GM13977 (cell line): ENCODE results near the gene ANO4.

Experiments used
- DNase-seq: peaks from one replicate; pipeline ENCODE4 v3.0.0; 2012; ENCODE audit warnings: low spot score
- CTCF ChIP-seq: IDR thresholded peaks from 2 replicates; pipeline ENCODE4 v1.5.1; 2012; ENCODE audit warnings: mild to moderate bottlenecking, control low read depth; ENCODE audit not compliant: insufficient read depth; ENCODE audit errors: extremely low read depth, missing control alignments
- in situ Hi-C: fragments of 300-500 bp; cut with MboI; formaldehyde crosslinking; loops from one replicate; pipeline ENCODE4 v1.12.0; 2022; ENCODE audit warnings: low sequenced_read_pairs, low pct_unique_long_range_greater_than_20kb, mixed read lengths, inconsistent platforms; ENCODE audit not compliant: unreplicated experiment

ANO4 gene

GRCh38 chr12:100964028-100964427, 169.5 kb downstream of the ANO4 start:
- DNase-seq = no peak
- TF ChIP-seq CTCF = no peak
- in situ Hi-C loops = no loop called here

- no peak for TF ChIP-seq CTCF
- in situ Hi-C loops = no loop called here
- DNase-seq = no peak
Measured at GRCh38 chr12:100967189-100967588, 172.6 kb downstream of the ANO4 start.

GRCh38 chr12:100970894-100971293, 176.3 kb downstream of the ANO4 start:
- in situ Hi-C loops = no loop called here
- DNase-seq = no peak
- no peak for TF ChIP-seq CTCF

GRCh38 chr12:100972121-100972520, 177.5 kb downstream of the ANO4 start:
- DNase-seq = no peak
- no peak for TF ChIP-seq CTCF
- in situ Hi-C loops = no loop called here

GRCh38 chr12:100974341-100974740, 179.8 kb downstream of the ANO4 start:
- no peak for TF ChIP-seq CTCF
- no peak for DNase-seq
- in situ Hi-C loops = no loop called here

- no peak for TF ChIP-seq CTCF
- in situ Hi-C loops = no loop called here
- no peak for DNase-seq
Measured at GRCh38 chr12:100974747-100975146, 180.2 kb downstream of the ANO4 start.

- TF ChIP-seq CTCF = no peak
- DNase-seq = no peak
- in situ Hi-C loops = no loop called here
Measured at GRCh38 chr12:100976735-100977134, 182.2 kb downstream of the ANO4 start.
